CD4-positive, alpha-beta T cell treated with Interleukin-10 for 1 hour (primary cell): ENCODE results near the gene SDCCAG8.

Experiments
- DNase-seq: peaks from one replicate; pipeline ENCODE4 v3.0.0-alpha.2; 2020

The SDCCAG8 gene

GRCh38 chr1:243469497-243469896, 213.7 kb downstream of the SDCCAG8 start:
- DNase-seq, result no peak

DNA sequence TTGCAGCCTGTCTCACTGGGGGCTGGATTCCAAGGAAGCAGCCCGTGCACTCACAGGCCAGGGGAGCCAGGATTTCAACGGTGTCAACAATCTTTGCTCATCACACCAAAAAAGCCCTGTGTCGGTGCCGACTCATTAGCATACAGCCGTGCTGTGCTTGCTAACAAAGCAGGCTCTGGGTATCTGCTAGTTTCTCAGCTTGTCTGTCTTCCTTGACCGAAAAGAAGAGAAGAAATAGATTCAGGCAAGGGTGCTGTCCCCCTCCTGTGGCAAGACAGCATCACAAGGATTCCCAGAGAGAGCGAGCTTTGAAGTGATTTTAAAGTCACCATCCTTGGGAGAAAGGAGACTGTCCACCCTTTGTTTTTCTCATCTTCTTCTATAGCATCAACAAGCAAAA, 214.7 kb downstream of the SDCCAG8 start:
- no peak for DNase-seq

- no peak for DNase-seq
These were observed 215.3 kb downstream of the SDCCAG8 start for GRCh38 chr1:243471026-243471685.

DNA sequence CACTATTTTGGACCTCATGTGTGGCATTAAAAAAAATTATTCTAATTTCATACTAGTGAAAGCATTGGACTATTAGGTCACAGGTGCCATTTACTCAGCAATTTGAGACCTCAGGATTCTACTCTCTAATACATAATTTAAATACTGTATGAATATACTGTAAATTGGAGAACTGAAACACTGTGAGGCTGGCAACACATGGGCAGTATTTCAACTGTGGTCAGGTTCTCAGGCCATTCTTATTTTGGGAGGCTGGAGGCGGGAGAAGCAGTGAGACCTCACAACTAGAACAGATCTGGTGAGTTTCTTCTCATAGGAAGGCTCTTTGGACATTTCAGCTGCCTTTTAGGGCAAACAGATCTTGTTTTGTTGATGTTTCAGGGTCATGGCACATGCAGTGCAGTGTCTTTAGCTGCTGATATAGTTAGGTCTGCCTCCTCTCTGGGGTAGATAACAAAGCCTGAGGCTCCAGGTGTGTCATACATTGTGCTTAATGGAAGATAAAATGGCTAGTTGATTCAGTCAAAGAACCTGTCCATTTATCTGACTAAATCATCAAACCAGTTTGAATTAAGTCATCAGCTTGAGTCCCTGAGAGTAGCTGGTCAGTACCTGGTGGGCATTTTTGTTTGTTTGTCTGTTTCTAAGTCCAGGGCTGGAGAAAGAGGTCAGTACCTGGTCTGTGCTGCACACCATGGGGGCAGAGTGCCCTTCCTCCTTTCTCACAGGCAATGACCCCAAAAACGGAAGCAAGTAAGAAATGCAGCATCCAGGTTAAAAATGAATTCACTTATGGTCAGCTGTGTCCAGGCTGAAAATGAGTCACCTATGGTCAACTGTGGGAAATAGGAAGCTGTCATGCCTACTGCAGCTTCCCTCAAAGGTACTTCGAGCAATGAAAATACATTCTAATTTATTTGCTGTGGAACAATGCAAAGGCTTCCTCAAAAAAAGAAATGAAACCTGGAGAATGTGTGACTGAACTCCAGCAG, 216.2 kb downstream of the SDCCAG8 start:
- no peak for DNase-seq

GRCh38 chr1:243473227-243474135, 217.6 kb downstream of the SDCCAG8 start:
- no peak for DNase-seq

DNA sequence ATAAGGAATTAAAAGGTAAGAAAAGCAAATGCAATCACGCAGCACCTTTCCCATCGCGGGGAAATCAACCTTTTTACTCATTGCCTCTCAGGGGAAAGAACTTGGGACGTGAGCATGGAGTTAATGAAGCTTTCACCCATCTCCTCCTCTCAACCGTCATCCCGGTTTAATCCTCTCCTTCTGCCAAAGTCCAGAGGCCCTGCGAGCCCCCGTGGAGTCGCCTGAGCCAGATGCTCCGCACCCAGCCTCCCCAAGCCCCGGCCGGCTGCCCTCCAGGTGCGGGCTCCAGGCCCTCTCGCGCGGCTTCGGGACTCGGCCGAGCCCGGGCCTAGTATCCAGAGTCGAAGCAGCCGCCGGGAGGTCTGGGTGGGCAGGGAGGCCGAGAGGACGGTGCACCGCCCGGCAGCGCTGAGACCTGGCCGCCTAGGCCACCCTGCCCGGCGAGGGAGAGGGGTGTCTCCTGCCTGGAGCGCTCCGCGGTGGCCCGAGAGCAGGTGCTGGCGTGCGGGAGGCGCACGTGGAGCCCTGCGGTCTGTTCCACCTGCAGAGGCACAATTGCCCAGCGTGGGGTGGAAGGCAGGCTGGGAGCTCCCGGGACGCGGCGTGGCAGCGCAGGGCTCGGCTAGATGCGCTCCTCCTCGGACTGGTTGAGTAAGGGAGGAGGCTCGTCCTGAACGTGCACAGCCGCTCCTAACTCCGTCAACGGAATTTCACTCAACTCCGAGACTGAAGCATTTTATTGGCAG, 218.5 kb downstream of the SDCCAG8 start:
- no peak for DNase-seq

DNA sequence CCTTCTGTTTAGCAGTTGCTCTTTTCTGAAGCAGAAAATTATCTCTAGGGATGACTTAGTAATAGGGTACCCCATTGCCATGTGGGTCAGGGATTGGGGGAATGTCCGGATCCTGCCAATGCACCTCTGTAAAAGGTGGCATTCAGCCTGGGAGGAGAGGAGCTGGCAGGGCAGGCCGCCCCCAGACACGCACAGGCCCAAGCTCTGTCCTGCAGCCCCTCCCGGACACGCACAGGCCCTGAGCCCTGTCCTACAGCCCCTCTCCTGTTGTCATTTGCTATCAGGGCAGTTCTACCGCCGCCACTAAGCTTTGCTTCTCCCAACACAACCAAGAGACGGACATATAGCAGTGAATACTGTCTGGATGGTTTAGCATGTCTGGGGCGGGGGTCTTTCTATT, 219.1 kb downstream of the SDCCAG8 start:
- DNase-seq, result no peak

GRCh38 chr1:243475966-243476365, 220.1 kb downstream of the SDCCAG8 start:
- peak; percentile 20 for DNase-seq

DNA sequence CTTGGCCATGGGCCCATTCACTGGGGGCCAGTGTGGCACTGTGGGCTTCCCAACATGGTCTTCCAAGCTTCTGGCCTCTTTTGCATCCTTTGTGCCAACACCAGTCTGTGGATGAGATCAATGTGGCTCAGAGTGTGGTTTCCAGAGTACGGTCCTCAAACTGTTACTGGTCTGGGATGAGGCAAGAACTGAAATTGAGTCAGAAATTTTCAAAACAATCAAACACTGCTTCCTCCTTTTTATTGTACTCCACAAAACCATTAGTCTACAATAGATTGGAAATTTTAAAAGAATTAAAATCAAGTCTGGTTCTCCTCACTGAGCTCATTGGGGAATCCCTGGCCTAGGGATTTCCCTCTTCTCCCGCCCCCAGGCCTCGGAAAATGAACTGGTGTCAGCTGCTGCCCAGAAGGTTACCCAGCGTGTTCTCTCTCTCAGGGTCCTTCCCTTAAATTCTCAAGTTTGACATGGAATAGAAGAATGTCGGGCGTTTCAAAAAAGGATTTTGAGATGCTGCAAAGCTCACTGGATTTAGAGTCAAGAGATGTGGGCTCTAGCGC, 222.0 kb downstream of the SDCCAG8 start:
- no peak for DNase-seq

GRCh38 chr1:243481101-243481500, 225.3 kb downstream of the SDCCAG8 start:
- no peak for DNase-seq

DNA sequence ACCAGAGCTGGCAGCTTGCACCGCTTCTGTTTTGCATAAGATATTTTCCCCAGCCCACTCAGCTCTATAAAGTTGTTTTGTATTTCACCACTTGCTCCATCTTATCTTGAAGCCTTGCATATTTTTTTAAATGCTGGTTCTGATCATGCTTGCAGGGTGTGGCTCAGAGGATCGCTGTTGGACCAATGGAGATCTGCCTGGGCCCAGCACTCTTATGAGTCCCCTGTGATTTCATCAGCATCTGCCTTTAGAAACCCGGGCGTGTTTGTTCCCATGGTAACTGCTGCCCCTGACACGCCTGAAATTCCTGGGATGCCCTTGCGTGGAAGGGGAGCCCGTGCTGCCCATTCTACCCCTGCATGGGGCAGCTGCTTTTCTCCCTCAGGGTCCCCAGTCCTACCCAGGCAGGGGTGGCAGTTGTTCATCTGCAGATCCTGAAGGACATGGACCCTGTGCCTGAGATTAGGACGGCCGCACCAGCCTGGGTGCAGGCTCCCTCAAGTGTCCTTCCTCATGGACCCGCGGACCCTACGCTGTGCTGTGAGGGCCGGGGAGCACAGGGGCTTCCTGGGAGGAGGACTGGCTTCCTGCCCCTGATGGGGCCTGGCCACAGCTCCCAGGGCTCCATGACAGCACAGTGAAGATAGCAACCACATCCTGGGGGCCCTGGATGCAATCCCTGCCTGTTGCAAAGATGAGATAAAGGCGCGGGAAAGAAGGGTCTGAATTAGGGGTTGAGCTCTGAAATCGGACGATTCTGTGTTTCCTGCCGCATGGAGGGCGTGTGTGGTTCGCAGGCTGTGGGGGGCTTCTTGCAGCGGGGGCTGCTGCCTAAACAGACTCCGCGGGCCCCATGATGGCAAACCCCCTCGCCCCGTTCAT, 226.5 kb downstream of the SDCCAG8 start:
- DNase-seq, result no peak

DNA sequence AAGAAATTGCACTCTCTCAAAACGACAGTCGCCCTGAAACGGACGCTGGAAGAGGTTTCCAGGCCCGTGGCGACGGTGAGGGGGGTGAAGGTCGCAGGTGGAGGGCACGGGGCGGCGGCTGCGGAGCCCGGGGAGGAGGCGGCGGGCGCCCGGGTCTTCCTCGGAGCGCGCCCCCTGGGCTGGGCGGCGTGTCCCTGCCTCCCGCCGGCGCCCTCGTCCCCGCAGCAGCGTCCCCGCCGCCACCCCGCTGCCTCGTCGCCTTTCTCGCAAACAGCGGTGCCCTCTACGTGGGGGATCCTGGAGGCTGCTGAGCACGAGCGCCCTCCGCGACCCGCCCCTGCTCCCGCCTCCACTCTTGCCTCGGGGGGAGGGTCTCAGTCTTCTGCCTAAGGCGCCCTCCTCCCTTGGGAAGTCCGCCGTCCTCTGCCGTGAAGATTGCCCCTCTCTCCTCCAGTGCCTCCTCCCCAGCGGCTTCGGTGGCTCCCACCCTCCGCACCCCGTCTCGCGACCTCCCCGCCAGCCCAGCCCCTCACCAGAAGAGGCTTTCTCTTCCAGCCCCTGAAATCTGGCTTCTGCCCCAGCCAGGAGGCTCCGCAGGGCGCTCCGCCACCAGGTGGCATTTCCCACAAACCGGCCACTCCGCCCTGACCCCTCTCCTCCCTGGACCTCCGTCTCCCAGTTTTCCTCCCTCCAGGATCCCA, 227.4 kb downstream of the SDCCAG8 start:
- no peak for DNase-seq

GRCh38 chr1:243483952-243484351, 228.1 kb downstream of the SDCCAG8 start:
- DNase-seq, result no peak

DNA sequence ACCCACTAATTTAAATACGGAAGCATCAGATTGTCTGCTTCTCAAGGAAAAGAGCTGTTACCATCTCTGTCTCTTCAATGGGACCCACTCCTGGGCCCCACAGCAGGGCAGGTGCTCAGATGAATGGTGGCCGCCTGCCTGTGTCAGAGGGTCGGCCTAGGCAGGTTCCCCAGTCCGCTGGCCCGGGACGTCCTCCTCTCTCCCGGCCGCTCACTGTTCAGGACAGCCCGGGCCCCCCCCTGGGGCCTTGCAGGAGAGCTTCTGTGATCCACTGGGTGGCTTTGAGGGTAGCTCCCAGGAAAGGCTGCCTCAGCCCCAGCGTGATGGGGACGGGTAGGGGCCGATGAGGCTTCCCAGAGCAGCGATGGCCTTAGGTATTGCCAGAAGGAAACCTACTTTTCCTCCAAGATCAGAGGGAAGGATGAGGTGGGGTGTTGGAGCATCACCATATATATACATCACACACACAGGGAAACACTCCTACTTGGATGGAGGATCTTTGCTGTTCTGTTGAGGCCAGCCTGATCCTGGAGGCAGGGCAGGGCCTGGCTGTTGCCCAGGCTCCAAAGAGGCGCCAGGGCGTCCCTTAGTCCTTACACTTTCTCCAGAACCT, 231.3 kb downstream of the SDCCAG8 start:
- DNase-seq, result no peak

DNA sequence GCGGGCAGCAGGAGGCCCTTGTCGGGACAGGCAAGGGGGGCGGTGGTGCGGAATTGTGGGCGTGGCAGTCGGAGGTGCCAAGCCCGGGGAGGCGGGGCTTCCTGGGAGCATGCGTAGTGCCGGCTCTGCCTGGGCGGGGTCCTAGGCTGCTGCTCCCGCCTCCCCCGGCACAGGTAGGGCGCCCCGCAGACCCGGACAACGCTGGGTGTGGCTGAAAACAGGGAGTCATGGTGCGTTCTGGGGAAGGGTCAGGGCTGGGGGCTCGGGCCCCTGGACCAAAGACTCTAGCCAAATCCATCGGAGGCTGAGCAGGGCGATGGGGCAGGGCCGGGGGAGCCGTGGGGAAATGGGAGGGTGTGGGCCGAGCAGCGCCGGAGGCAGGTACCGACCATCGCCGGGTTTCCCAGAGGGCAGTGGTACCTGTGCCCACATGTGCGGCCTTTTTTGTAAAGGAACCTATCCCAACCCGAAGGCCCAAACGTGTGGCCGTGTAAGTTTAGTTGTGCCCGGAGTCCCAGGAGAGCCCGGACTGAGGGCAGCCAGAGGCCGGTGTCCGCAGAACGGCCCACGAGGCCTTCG, 231.9 kb downstream of the SDCCAG8 start:
- DNase-seq, result peak; percentile 36

GRCh38 chr1:243488459-243489157, 232.8 kb downstream of the SDCCAG8 start:
- no peak for DNase-seq

DNA sequence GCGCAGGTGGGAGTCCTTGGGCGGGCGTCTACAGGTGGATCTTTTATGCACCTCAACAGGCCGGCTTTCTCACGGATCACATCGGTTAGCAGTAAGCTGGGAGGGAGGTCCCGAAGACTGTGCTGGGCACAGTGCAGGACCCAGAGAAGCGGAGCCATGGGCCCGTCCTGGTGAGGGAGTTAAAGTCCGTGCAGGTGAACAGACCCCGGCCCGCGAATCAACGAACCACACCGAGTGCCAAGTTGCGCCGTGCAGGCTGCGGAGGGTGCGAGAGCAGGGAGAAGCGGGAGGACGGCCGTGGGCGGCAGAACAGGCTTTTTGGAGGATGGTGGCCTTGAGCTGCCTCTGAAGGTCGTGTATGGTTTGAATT, 233.3 kb downstream of the SDCCAG8 start:
- DNase-seq, result no peak

DNA sequence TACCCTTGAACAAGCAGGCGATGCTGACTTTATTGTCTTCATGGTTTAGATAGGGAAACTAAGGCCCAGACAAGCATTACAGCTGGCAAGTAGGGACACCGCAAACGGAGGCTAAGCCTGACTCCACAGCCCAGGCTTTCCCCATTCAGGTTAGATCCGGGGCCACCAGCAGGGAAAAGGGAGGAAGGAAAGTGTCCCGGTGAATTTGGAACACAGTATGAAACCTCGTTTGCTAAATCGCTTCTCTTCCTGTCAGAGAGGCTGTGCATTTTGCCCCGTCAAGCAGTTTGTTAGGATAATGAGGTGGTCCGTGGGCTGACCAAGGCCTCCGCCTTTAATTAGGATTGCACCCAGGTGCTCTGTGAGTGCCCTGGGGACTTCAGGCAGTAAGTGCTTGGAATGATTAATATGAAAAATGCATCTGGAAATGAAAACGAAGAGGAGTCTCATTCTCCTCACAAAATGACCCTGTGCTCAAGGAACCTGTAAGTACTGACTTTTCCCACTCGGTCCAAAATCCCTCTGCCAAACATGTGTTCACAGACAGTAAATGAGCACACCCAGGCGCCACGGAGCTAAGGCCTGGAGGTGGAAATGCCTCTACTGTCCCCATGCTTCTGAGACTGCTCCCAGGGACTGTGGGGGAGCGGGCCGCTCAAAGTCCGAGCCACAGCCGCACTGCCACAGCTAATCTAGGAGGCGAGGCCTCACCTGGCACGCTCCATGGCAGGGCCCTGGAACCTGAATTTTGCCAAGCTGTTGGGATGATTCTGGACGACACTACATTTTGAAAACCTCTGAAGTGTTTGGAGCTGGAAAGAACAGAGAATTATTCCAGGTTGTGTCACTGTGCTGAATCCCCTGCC, 234.1 kb downstream of the SDCCAG8 start:
- DNase-seq, result no peak
